Sigmoid colon (tissue), 4 donors: Measurements from ENCODE around the gene BCAS3.

Source experiments
- EP300 ChIP-seq, 4 donors: sonication (generic); formaldehyde crosslinking; IDR thresholded peaks; one replicate each; pipeline ENCODE4 v1.6.1; 2017; ENCODE audit warnings: antibody characterized with exemption in 4 of 4
- POLR2A ChIP-seq, 2 donors: fragments of 450-650 bp; IDR thresholded peaks; one replicate each; pipeline ENCODE4 v1.6.1; 2016; ENCODE audit warnings: antibody characterized with exemption in 2 of 2, mild to moderate bottlenecking in 2 of 2, moderate library complexity in 2 of 2
- POLR2AphosphoS5 ChIP-seq, 4 donors: sonication (generic); formaldehyde crosslinking; IDR thresholded peaks; one replicate each; pipeline ENCODE4 v1.6.1; 2017; ENCODE audit warnings: antibody characterized with exemption in 4 of 4
- TF ChIP-seq, protein P1 (sequence below), 4 experiments: fragments of 450-650 bp in 3 of 4; fragments of 200-600 bp in 1 of 4; IDR thresholded peaks; one replicate each; pipeline ENCODE4 v1.5.1; 2016 to 2019; ENCODE audit warnings: antibody characterized with exemption in 4 of 4, mild to moderate bottlenecking in 3 of 4, moderate library complexity in 2 of 4

DNA sequence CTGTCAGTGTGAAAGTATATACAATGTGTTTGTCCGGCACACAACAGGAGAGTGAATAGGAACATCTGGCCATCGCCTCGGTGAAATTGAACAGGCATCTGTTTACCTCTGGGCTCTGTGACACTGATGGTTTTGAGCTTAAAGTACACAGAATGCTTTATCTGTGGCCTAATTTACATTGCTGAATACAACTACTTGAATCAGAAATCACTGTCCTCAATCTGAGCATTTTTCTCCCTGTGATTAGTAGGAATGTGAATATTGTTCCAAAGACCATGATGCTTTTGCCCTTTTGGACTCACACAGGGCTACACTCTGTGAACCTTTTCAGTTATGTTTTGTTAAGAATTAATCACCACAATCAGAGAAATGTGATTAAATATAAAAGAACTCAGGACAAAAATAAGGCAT, 399.0 kb downstream of the BCAS3 start:
- TF ChIP-seq, protein P1, sequence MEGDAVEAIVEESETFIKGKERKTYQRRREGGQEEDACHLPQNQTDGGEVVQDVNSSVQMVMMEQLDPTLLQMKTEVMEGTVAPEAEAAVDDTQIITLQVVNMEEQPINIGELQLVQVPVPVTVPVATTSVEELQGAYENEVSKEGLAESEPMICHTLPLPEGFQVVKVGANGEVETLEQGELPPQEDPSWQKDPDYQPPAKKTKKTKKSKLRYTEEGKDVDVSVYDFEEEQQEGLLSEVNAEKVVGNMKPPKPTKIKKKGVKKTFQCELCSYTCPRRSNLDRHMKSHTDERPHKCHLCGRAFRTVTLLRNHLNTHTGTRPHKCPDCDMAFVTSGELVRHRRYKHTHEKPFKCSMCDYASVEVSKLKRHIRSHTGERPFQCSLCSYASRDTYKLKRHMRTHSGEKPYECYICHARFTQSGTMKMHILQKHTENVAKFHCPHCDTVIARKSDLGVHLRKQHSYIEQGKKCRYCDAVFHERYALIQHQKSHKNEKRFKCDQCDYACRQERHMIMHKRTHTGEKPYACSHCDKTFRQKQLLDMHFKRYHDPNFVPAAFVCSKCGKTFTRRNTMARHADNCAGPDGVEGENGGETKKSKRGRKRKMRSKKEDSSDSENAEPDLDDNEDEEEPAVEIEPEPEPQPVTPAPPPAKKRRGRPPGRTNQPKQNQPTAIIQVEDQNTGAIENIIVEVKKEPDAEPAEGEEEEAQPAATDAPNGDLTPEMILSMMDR (IDR thresholded peaks at IDR 0.05) = no peak
- TF ChIP-seq POLR2A (IDR thresholded peaks at IDR 0.05) (no peak), POLR2AphosphoS5 (IDR thresholded peaks at IDR 0.05) (no peak), EP300 (IDR thresholded peaks at IDR 0.05) (no peak)
